ENCODE measurements around the gene NDUFV1. TPM values are rescaled to one million over a fixed set of nuclear protein-coding genes. Genes with fewer than 3 reads are reported as not detected.

NDUFV1 gene
- total and polyA plus RNA-seq, 4 donors = 83.6 to 172 (median 163) TPM

GRCh38 chr11:67644472-67645418 is 38.0 kb downstream of the NDUFV1 start:
- DNase-seq (ENCODE audit: low spot score) = no peak
- 95% methylated on average over 22 of the region's 22 CpGs for WGBS
- Histone ChIP-seq H3K36me3 (ENCODE audit: control insufficient read depth in 4 of 4, insufficient read depth in 3 of 4, low read depth in 1 of 4, low read length in 3 of 4) (peaks cover 0 to 6% (median 0%) of the 10 kb centered on the region in 4 donors), H3K9me3 (ENCODE audit: control insufficient read depth in 4 of 4, low read length in 3 of 4) (no peaks in the 10 kb centered on the region), H3K27me3 (ENCODE audit: control insufficient read depth in 4 of 4, insufficient read depth in 4 of 4, low read length in 3 of 4) (no peaks in the 10 kb centered on the region), H3K4me1 (ENCODE audit: control insufficient read depth in 4 of 4, insufficient read depth in 4 of 4, low read length in 3 of 4) (peaks cover 0 to 19% (median 8%) of the 10 kb centered on the region in 4 donors), H3K27ac (ENCODE audit: low read depth in 1 of 2, low read length in 2 of 2) (no peak overlapping the region), H3K9ac (ENCODE audit: low read depth in 1 of 2, low read length in 2 of 2) (no peak overlapping the region), H3K4me3 (ENCODE audit: low read depth in 1 of 3, low read length in 3 of 3) (no peak overlapping the region)
- no peak for TF ChIP-seq HNF4A (conservative IDR thresholded peaks at IDR 0.05)
- TF ChIP-seq ATF3 (IDR thresholded peaks at IDR 0.05) = no peak
- TF ChIP-seq REST (IDR thresholded peaks at IDR 0.05) = no peak
- no peak for TF ChIP-seq SP1 (IDR thresholded peaks at IDR 0.05)
- TF ChIP-seq ZBTB33 (IDR thresholded peaks at IDR 0.05) = no peak
- no peak for TF ChIP-seq MAX (IDR thresholded peaks at IDR 0.05)
- TF ChIP-seq JUND (IDR thresholded peaks at IDR 0.05) = no peak
- TF ChIP-seq CTCF (IDR thresholded peaks at IDR 0.05; ENCODE audit: low read depth, low read length, missing input control) = no peak
- TF ChIP-seq TAF1 (conservative IDR thresholded peaks at IDR 0.05) = no peak

All from liver (tissue), 9 donors.